Transverse colon (tissue), 4 donors: Measurements from ENCODE around the gene IFNA8. TPM values are rescaled to one million over a fixed set of nuclear protein-coding genes. Genes with fewer than 3 reads are reported as not detected.
"Not testable (repeated sequence)": the region's sequence is repeated elsewhere in the genome, so short reads cannot be mapped to it uniquely, and the experiment has no call there.

ENCODE experiments used
- DNase-seq: peaks from one replicate; pipeline ENCODE4 v3.0.0-alpha.2; 2019
- H3K27ac ChIP-seq, 4 donors: fragments of 200-600 bp; sonication (generic); 2 replicates each; pipeline ENCODE4 v1.5.1; 2016 to 2018; ENCODE audit warnings: inconsistent platforms in 4 of 4
- H3K27me3 ChIP-seq: fragments of 200-600 bp; sonication (generic); 2 replicates; pipeline ENCODE4 v1.5.1; 2017; ENCODE audit warnings: inconsistent platforms
- H3K36me3 ChIP-seq, 4 donors: fragments of 200-600 bp; sonication (generic); 2 replicates each; pipeline ENCODE4 v1.5.1; 2017 to 2019; ENCODE audit warnings: inconsistent platforms in 4 of 4
- H3K4me1 ChIP-seq, 4 donors: fragments of 200-600 bp; sonication (generic); 2 replicates each; pipeline ENCODE4 v1.5.1; 2017 to 2020; ENCODE audit warnings: inconsistent platforms in 4 of 4
- H3K4me3 ChIP-seq, 4 donors: fragments of 200-600 bp; sonication (generic); 1 replicate in 1 of 4; 2 replicates in 3 of 4; pipeline versions ENCODE4 v1.5.1 to v1.6.1; 2017 to 2019; ENCODE audit warnings: inconsistent platforms in 4 of 4
- H3K9me3 ChIP-seq, 2 donors: fragments of 200-600 bp; sonication (generic); 2 replicates each; pipeline ENCODE4 v1.5.1; 2017 to 2019; ENCODE audit warnings: inconsistent platforms in 2 of 2
- CTCF ChIP-seq, 5 experiments: fragments of 200-600 bp in 3 of 5; fragments of 450-650 bp in 2 of 5; sonication (generic) in 3 of 5; IDR thresholded peaks; 1 replicate in 2 of 5; 2 replicates in 3 of 5; pipeline ENCODE4 v1.5.1; 2016 to 2017; ENCODE audit warnings: antibody characterized with exemption in 5 of 5, inconsistent platforms in 3 of 5, mild to moderate bottlenecking in 2 of 5, moderate library complexity in 1 of 5
- EP300 ChIP-seq: sonication (generic); formaldehyde crosslinking; IDR thresholded peaks from one replicate; pipeline ENCODE4 v1.6.1; 2017; ENCODE audit warnings: antibody characterized with exemption, low read depth
- POLR2A ChIP-seq: fragments of 450-650 bp; IDR thresholded peaks from one replicate; pipeline ENCODE4 v1.6.1; 2016; ENCODE audit warnings: antibody characterized with exemption, mild to moderate bottlenecking, moderate library complexity
- POLR2AphosphoS5 ChIP-seq, 3 donors: sonication (generic); formaldehyde crosslinking; IDR thresholded peaks; one replicate each; pipeline ENCODE4 v1.6.1; 2016; ENCODE audit warnings: antibody characterized with exemption in 3 of 3
- WGBS, 2 donors: methylation state at CpG; one replicate each; pipeline ENCODE4 v1.1.5; 2018; ENCODE audit warnings: low coverage in 1 of 2; 5-methylcytosine and 5-hydroxymethylcytosine counted together
- in situ Hi-C, 4 donors: fragments of 200-750 bp; cut with MboI; loops; one replicate each; pipeline versions ENCODE4 v1.15.0 to v1.15.1; 2017; ENCODE audit warnings: low sequenced_read_pairs in 3 of 4, low pct_ligation_motif_present in 1 of 4, low pct_unique_long_range_greater_than_20kb in 1 of 4
- intact Hi-C: fragments of 100-400 bp; cut with DNase I; formaldehyde crosslinking; loops from one replicate; pipeline ENCODE4 v1.15.1; 2023; ENCODE audit warnings: low total_unique reads
- total RNA-seq, 4 donors: library from RNA; depleted of rRNA; stranded (reverse); fragments of >200 nt; gene quantifications; one replicate each; pipeline ENCODE4 v1.1.0, GENCODE V29; 2016

IFNA8 gene
- total RNA-seq, result not detected

GRCh38 chr9:21408817-21409216 lies at the start of gene IFNA8:
Gene IFNA8 (plus strand): TSS chr9:21409117. CDS start chr9:21409177, 60 bp downstream.
- intact Hi-C loops, result no loop called here
- no peak for DNase-seq
- WGBS, 2 donors, result 69 to 100% methylated on average over 1 of the region's 1 CpG

DNA sequence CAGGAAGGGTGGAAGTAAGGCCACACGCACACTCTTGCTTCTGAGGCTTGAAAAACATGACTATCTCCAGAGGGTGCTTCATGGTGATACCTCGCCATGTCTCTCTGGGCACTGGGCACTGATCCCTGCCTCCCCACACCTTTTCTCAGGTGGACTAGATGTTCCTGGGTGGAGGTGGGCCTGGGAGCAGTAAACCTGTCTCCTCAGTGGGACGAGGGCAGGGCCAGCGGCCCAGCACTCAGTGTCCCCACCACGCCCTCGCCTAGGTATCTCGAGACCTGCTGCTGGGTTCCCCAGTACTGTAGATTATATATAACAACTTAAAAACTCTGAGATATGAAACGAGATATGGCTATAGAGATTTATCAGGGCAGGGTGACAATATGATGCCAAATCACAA lies 46.6 kb upstream of the IFNA8 start:
- H3K27me3 ChIP-seq, result no peaks in the 10 kb centered on the region
- no peak for TF ChIP-seq EP300
- TF ChIP-seq POLR2A, result no peak
- no peak for TF ChIP-seq POLR2AphosphoS5 (IDR thresholded peaks at IDR 0.05)
- no peak for TF ChIP-seq CTCF (IDR thresholded peaks at IDR 0.05)
- no peaks in the 10 kb centered on the region for H3K36me3 ChIP-seq
- WGBS, 2 donors, result 84 to 88% methylated on average over 5 to 8 of the region's 8 CpGs
- in situ Hi-C loops (no loop called here), intact Hi-C loops (no loop called here)
- no peaks in the 10 kb centered on the region for H3K4me1 ChIP-seq
- no peak overlapping the region for H3K27ac ChIP-seq
- no peaks in the 10 kb centered on the region for H3K9me3 ChIP-seq
- no peak overlapping the region for H3K4me3 ChIP-seq
- no peak for DNase-seq

More at GRCh38 chr9:21408817-21409216, at the start of gene IFNA8:
- in situ Hi-C loops, result no loop called here
- H3K9me3 ChIP-seq, result no peaks in the 10 kb centered on the region
- H3K36me3 ChIP-seq, result no peaks in the 10 kb centered on the region
- TF ChIP-seq POLR2A, result no peak
- no peak for TF ChIP-seq EP300
- no peak for TF ChIP-seq POLR2AphosphoS5 (IDR thresholded peaks at IDR 0.05)
- TF ChIP-seq CTCF (IDR thresholded peaks at IDR 0.05), result no peak
- no peak within 1 kb of the TSS for H3K4me3 ChIP-seq
- no peak within 1 kb of the TSS for H3K27ac ChIP-seq
- H3K27me3 ChIP-seq, result no peaks in the 10 kb centered on the region
- H3K4me1 ChIP-seq, result peaks cover 0 to 4% (median 2%) of the 10 kb centered on the region in 4 donors

DNA sequence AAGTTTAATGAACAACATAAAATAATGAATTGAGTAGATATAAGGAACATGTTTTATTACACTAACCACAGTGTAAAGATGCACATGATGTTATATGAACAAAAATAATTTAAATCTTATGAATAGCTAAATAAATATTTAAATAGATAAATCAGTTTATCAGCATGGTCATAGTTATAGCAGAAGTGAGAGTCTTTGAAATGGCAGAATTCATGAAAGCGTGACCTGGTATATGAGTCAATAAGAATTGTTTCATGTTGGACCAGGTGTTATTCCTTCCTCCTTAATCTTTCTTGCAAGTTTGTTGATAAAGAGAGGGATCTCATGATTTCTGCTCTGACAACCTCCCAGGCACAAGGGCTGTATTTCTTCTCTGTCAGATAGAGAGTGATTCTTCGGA lies 41.7 kb upstream of the IFNA8 start:
- WGBS, 2 donors, result 86 to 100% methylated on average over 1 of the region's 2 CpGs
- H3K27me3 ChIP-seq, in situ Hi-C loops, H3K36me3 ChIP-seq, H3K4me3 ChIP-seq, H3K4me1 ChIP-seq, H3K9me3 ChIP-seq, DNase-seq, H3K27ac ChIP-seq, intact Hi-C loops: not testable (repeated sequence)

- H3K9me3 ChIP-seq, result no peaks in the 10 kb centered on the region
- no peaks in the 10 kb centered on the region for H3K36me3 ChIP-seq
- H3K27me3 ChIP-seq, result no peaks in the 10 kb centered on the region
- 87 to 90% methylated on average over 2 to 3 of the region's 3 CpGs for WGBS, 2 donors
- in situ Hi-C loops, result no loop called here
- H3K4me1 ChIP-seq, result no peaks in the 10 kb centered on the region
- TF ChIP-seq POLR2A, result no peak
- no peak for TF ChIP-seq POLR2AphosphoS5 (IDR thresholded peaks at IDR 0.05)
- no peak for TF ChIP-seq CTCF (IDR thresholded peaks at IDR 0.05)
- no peak for TF ChIP-seq EP300
- no peak within 1 kb of the TSS for H3K27ac ChIP-seq
- H3K4me3 ChIP-seq, result no peak within 1 kb of the TSS
- DNase-seq, result no peak
- intact Hi-C loops, result no loop called here
Measured at GRCh38 chr9:21367957-21368356, 41.0 kb upstream of the IFNA8 start, which contains the start of gene IFNA13. Gene IFNA13 (minus strand): TSS chr9:21368057. CDS start chr9:21368010, 47 bp downstream.

- in situ Hi-C loops, intact Hi-C loops, H3K9me3 ChIP-seq, H3K36me3 ChIP-seq, H3K4me1 ChIP-seq, DNase-seq, H3K27ac ChIP-seq, H3K4me3 ChIP-seq: not testable (repeated sequence)
- whole genome bisulfite sequencing, 2 donors, result 50 to 64% methylated on average over 1 to 4 of the region's 4 CpGs
- H3K27me3 ChIP-seq, result peaks cover 11% of the 10 kb centered on the region
Measured at GRCh38 chr9:21371467-21371866, 37.5 kb upstream of the IFNA8 start.
